HCT116 (cell line): Measurements from ENCODE around the gene PRKAG2. TPM values are rescaled to one million over a fixed set of nuclear protein-coding genes. Genes with fewer than 3 reads are reported as not detected.

Experiments used
- ATAC-seq: fragments of 200-7000 bp; cut with Tn5 transposase; 2 replicates; pipeline ENCODE4 v1.9.1; 2020; ENCODE audit warnings: mild to moderate bottlenecking, moderate library complexity
- BruUV-seq: library from RNA; stranded (reverse); fragments of 400-500 nt; replicated peaks from 2 replicates; lab custom pipeline; 2021; lab: Mats Ljungman, UMichigan
- CTCF ChIA-PET: fragments of 300-600 bp; sonication (Branson Sonifier 250); formaldehyde crosslinking; loops from one replicate; lab custom pipeline; 2021; ENCODE audit warnings: antibody characterized with exemption; lab: Charles Lee
- POLR2A ChIA-PET: fragments of 300-600, 350-600 bp; sonication (Branson Sonifier 250); formaldehyde crosslinking; loops from one replicate; lab custom pipeline; 2021; ENCODE audit warnings: antibody characterized with exemption; lab: Charles Lee
- RAD21 ChIA-PET, 2 experiments: fragments of 300-600 bp; sonication (Branson Sonifier 250); formaldehyde crosslinking; loops; one replicate each; lab custom pipeline; 2023; ENCODE audit warnings: low total read pairs in 2 of 2; ENCODE audit not compliant: uncharacterized antibody in 2 of 2, unreplicated experiment in 2 of 2, low non-redundant PET in 1 of 2; lab: Charles Lee
- DNase-seq: peaks from one replicate; pipeline ENCODE4 v3.0.0-alpha.2; 2010; ENCODE audit warnings: low read depth, low spot score
- H2AFZ ChIP-seq: fragments of 200-600 bp; shearing (Covaris generic), sonication (generic); 2 replicates; pipeline ENCODE4 v1.6.1; 2017; ENCODE audit warnings: low read depth, mixed run types, mixed read lengths, antibody characterized with exemption, low read length; ENCODE audit not compliant: poor library complexity, severe bottlenecking
- H3K27ac ChIP-seq: 2 replicates; pipeline ENCODE4 v1.5.1; 2012; ENCODE audit warnings: low read depth, low read length
- H3K27me3 ChIP-seq: fragments of 200-600 bp; sonication (generic); 2 replicates; pipeline ENCODE4 v1.6.1; 2016; ENCODE audit warnings: mixed run types, low read length, mixed read lengths; ENCODE audit not compliant: insufficient read depth
- H3K36me3 ChIP-seq, 2 experiments: fragments of 200-500 bp in 1 of 2; fragments of 200-600 bp in 1 of 2; sonication (Bioruptor generic) in 1 of 2; sonication (generic) in 1 of 2; 2 replicates each; pipeline versions ENCODE4 v1.5.1 to v1.6.1; 2014 to 2016; ENCODE audit warnings: low read length in 2 of 2, inconsistent platforms in 1 of 2, mixed read lengths in 1 of 2, mixed run types in 1 of 2; ENCODE audit not compliant: insufficient read depth in 2 of 2, control insufficient read depth in 1 of 2
- H3K4me1 ChIP-seq, 2 experiments: fragments of 200-600 bp in 1 of 2; sonication (generic) in 1 of 2; 2 replicates each; pipeline versions ENCODE4 v1.5.1 to v1.6.1; 2012 to 2017; ENCODE audit warnings: low read length in 2 of 2, inconsistent platforms in 1 of 2, mild to moderate bottlenecking in 1 of 2, mixed read lengths in 1 of 2, mixed run types in 1 of 2, moderate library complexity in 1 of 2; ENCODE audit not compliant: insufficient read depth in 2 of 2, control insufficient read depth in 1 of 2
- H3K4me2 ChIP-seq: fragments of 200-600 bp; sonication (generic); 2 replicates; pipeline ENCODE4 v1.6.1; 2017; ENCODE audit warnings: mixed run types, low read length, mixed read lengths
- H3K4me3 ChIP-seq, 2 experiments: fragments of 200-600 bp in 1 of 2; sonication (generic) in 1 of 2; replicated peaks in 1 of 2; 2 replicates each; pipeline ENCODE4 v1.5.1; 2011 to 2016; ENCODE audit warnings: low read length in 2 of 2, control low read depth in 1 of 2, low read depth in 1 of 2, mild to moderate bottlenecking in 1 of 2, mixed read lengths in 1 of 2, mixed run types in 1 of 2
- H3K79me2 ChIP-seq: fragments of 200-600 bp; sonication (generic); 2 replicates; pipeline ENCODE4 v1.6.1; 2017; ENCODE audit warnings: mild to moderate bottlenecking, mixed run types, low read length, moderate library complexity, mixed read lengths; ENCODE audit not compliant: insufficient read depth
- H3K9ac ChIP-seq: fragments of 200-600 bp; sonication (generic); 2 replicates; pipeline ENCODE4 v1.6.1; 2016; ENCODE audit warnings: low read length, mixed read lengths
- H3K9me2 ChIP-seq: fragments of 200-600 bp; sonication (generic), shearing (Covaris generic); 2 replicates; pipeline ENCODE4 v1.6.1; 2017; ENCODE audit warnings: mixed run types, mild to moderate bottlenecking, moderate library complexity; ENCODE audit not compliant: insufficient read depth
- H3K9me3 ChIP-seq, 2 experiments: fragments of 200-500 bp in 1 of 2; fragments of 200-600 bp in 1 of 2; sonication (Bioruptor generic) in 1 of 2; sonication (generic) in 1 of 2; 2 replicates each; pipeline ENCODE4 v1.6.1; 2014 to 2017; ENCODE audit warnings: low read length in 2 of 2, mixed read lengths in 2 of 2, inconsistent platforms in 1 of 2, low read depth in 1 of 2, mild to moderate bottlenecking in 1 of 2, mixed run types in 1 of 2, moderate library complexity in 1 of 2; ENCODE audit not compliant: control insufficient read depth in 1 of 2, insufficient read depth in 1 of 2
- H4K20me1 ChIP-seq: fragments of 200-600 bp; sonication (generic), shearing (Covaris generic); 2 replicates; pipeline ENCODE4 v1.6.1; 2017; ENCODE audit warnings: mixed run types, mild to moderate bottlenecking, moderate library complexity; ENCODE audit not compliant: insufficient read depth
- CBX3 ChIP-seq: IDR thresholded peaks from 2 replicates; pipeline ENCODE4 v1.6.1; 2012; ENCODE audit warnings: low read depth
- CEBPB ChIP-seq: IDR thresholded peaks from 2 replicates; pipeline ENCODE4 v1.6.1; 2012; ENCODE audit warnings: low read depth
- ELF1 ChIP-seq: IDR thresholded peaks from 2 replicates; pipeline ENCODE4 v1.6.1; 2012; ENCODE audit warnings: low read depth, borderline replicate concordance
- EZH2phosphoT487 ChIP-seq: fragments of 200-600 bp; IDR thresholded peaks from 2 replicates; pipeline ENCODE4 v1.6.1; 2018; ENCODE audit warnings: antibody characterized with exemption, borderline replicate concordance
- FOSL1 ChIP-seq: IDR thresholded peaks from 2 replicates; pipeline ENCODE4 v1.6.1; 2012; ENCODE audit warnings: low read depth
- MAX ChIP-seq: IDR thresholded peaks from 2 replicates; pipeline ENCODE4 v1.6.1; 2012
- POLR2AphosphoS5 ChIP-seq: IDR thresholded peaks from 2 replicates; pipeline ENCODE4 v1.6.1; 2011; ENCODE audit warnings: mild to moderate bottlenecking, low read depth, low read length, moderate library complexity
- RAD21 ChIP-seq: IDR thresholded peaks from 2 replicates; pipeline ENCODE4 v1.6.1; 2012; ENCODE audit warnings: low read depth, mild to moderate bottlenecking
- SIN3A ChIP-seq: IDR thresholded peaks from 2 replicates; pipeline ENCODE4 v1.6.1; 2012; ENCODE audit warnings: low read depth
- SP1 ChIP-seq: IDR thresholded peaks from 2 replicates; pipeline ENCODE4 v1.6.1; 2012; ENCODE audit warnings: low read depth
- SRF ChIP-seq: IDR thresholded peaks from 2 replicates; pipeline ENCODE4 v1.6.1; 2012; ENCODE audit warnings: low read depth
- TCF7L2 ChIP-seq: IDR thresholded peaks from 2 replicates; pipeline ENCODE4 v1.7.0; 2011; ENCODE audit warnings: borderline replicate concordance, inconsistent platforms; ENCODE audit not compliant: insufficient read depth, insufficient read length; ENCODE audit errors: extremely low read depth
- ZFX ChIP-seq: fragments of 450-650 bp; IDR thresholded peaks from 2 replicates; pipeline ENCODE4 v1.6.1; 2017
- intact Hi-C: fragments of 100-400 bp; cut with micrococcal nuclease; formaldehyde crosslinking; loops from 2 replicates; pipeline ENCODE4 v1.10.0; 2022
- total RNA-seq: library from RNA; stranded (reverse); gene quantifications from one replicate; pipeline ENCODE4 v1.2.1, GENCODE V29; 2021; ENCODE audit not compliant: unreplicated experiment

The PRKAG2 gene
- total RNA-seq, 1 experiment from 2014 or later: 23.6 TPM

- no TSS peak for BruUV-seq
- peak overlapping the region; percentile 20; the same call in 1 of the 2 replicates for H3K4me2 ChIP-seq
- no peaks in the 10 kb centered on the region for H3K9me3 ChIP-seq
- H3K4me3 ChIP-seq: no peak overlapping the region
- ChIA-PET RAD21 (no interaction called here), CTCF (no interaction called here), POLR2A (no interaction called here)
- no peaks in the 10 kb centered on the region for H4K20me1 ChIP-seq
- ATAC-seq: no peak
- no peak for DNase-seq
- H3K79me2 ChIP-seq: no peaks in the 10 kb centered on the region
- H3K27ac ChIP-seq: no peak overlapping the region
- no peaks in the 10 kb centered on the region for H3K9me2 ChIP-seq
- H3K4me1 ChIP-seq: peaks cover 0 to 20% of the 10 kb centered on the region in 2 experiments; a peak in 2 of 4 replicates
- H2AFZ ChIP-seq: no peak overlapping the region
- no peaks in the 10 kb centered on the region for H3K36me3 ChIP-seq
- TF ChIP-seq ZFX (no peak), POLR2AphosphoS5 (no peak), SIN3A (no peak), CBX3 (no peak), MAX (no peak), CEBPB (no peak), EZH2phosphoT487 (no peak), TCF7L2 (no peak)
- intact Hi-C loops: no loop called here
- peaks cover 10% of the 10 kb centered on the region; the same call in 1 of the 2 replicates for H3K27me3 ChIP-seq
- H3K9ac ChIP-seq: no peak overlapping the region
Observed at GRCh38 chr7:151896086-151896485, 19.2 kb upstream of the PRKAG2 start.

- Histone ChIP-seq H3K9ac (no peak overlapping the region), H3K27ac (no peak overlapping the region), H3K27me3 (peaks cover 13% of the 10 kb centered on the region; the same call in 1 of the 2 replicates), H2AFZ (no peak overlapping the region), H3K9me3 (no peaks in the 10 kb centered on the region), H3K9me2 (no peaks in the 10 kb centered on the region), H3K4me3 (no peak overlapping the region), H3K79me2 (no peaks in the 10 kb centered on the region), H4K20me1 (no peaks in the 10 kb centered on the region), H3K36me3 (no peaks in the 10 kb centered on the region), H3K4me1 (peaks cover 0 to 20% of the 10 kb centered on the region in 2 experiments; a peak in 2 of 4 replicates), H3K4me2 (no peak overlapping the region)
- DNase-seq (no peak), ATAC-seq (no peak)
- BruUV-seq: no TSS peak
- CTCF ChIA-PET: no interaction called here
- POLR2A ChIA-PET: no interaction called here
- RAD21 ChIA-PET: no interaction called here
- intact Hi-C loops: no loop called here
- TF ChIP-seq SRF (no peak), CBX3 (no peak), RAD21 (no peak), SP1 (no peak), FOSL1 (no peak), ELF1 (no peak)
Observed at GRCh38 chr7:151895631-151896031, 18.7 kb upstream of the PRKAG2 start.
